A549 treated with dexamethasone at 1 μM for 4 hours (cell line): ENCODE results near the gene C10orf62. TPM values are rescaled to one million over a fixed set of nuclear protein-coding genes. Genes with fewer than 3 reads are reported as not detected.

Experiments
- total RNA-seq: library from RNA; stranded (reverse); fragments of 200-300 nt; extraction: Qiagen RNA extraction; gene quantifications from 5 replicates; pipeline ENCODE4 v1.2.3, GENCODE V29; 2022

C10orf62 gene, protein sequence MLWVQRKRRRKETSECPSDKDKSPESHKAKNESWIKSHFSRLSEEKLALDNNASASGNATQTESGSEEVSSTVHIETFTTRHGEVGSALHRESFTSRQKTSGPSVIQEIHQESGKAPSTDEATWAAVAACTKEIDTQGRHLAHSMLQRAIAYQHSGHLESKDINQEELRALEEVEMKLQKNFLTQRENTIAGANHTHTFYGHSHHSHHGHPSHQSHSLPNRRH
- 0.07 to 0.20 TPM (median 0.11 TPM) in 4 of 5 replicates, not detected in the other for total RNA-seq

DNA sequence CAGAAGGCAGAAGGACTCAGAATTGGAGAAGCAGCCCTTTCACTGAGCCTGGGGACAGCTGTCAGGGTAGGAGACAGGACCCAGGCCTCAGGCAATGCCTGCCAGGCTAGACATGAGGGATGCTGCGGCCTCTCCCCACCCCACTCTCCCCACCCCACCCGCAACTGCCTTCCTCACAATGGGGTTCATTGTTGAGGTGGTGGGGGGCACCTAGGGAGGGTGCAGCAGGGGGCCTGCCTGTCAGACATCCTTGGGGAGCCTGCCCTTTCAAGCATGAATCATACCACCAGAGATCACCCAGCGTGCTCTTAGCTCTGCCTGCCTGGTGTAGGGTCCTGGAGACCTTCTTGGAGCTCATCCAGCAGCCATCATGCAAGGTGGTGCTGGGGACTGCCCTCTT, at the start of gene C10orf62:
Gene C10orf62 (plus strand): TSS at position 243 of the 400 bp plus-strand sequence. CDS start 177 bp downstream, outside the sequence.

DNA sequence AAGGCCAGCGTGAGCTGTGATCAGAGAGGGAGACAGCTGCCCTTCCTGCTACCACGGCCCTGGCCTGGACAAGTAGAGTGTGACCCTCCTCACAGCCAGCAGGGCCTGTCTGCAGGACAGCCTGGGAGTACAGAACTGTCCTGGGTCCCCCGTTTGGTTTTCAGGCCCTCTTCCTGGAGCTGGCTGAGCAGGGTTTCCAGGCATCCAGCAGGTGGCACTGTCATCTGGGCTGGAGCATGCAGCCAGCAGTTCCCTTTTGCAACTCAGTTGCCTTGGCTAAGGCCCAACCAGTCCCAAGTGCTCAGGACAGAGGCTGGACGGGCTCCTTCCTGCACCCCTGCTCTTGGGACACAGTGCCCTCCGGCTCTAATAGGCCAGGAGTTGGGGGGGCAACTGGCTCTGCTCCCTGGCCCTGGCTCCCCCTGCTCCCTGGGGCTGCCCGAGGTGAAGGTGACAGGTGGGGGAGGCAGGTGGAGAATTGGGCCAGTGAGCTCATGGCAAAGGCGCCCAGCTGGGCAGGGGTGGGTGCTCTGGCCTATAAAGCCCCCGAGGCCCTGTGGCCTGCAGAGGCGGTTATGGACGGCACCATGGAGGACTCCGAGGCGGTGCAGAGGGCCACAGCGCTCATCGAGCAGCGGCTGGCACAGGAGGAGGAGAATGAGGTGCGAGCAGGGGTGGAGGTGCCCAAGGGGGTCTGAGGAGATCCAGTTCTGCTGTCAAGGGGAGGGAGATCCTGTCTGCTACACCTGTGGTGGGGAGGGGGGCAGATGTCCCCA, 17.1 kb upstream of the C10orf62 start, which contains the start of gene ANKRD2:
Gene ANKRD2 (plus strand): TSS at position 566 of the 776 bp plus-strand sequence. CDS start 10 bp downstream, at position 576.

DNA sequence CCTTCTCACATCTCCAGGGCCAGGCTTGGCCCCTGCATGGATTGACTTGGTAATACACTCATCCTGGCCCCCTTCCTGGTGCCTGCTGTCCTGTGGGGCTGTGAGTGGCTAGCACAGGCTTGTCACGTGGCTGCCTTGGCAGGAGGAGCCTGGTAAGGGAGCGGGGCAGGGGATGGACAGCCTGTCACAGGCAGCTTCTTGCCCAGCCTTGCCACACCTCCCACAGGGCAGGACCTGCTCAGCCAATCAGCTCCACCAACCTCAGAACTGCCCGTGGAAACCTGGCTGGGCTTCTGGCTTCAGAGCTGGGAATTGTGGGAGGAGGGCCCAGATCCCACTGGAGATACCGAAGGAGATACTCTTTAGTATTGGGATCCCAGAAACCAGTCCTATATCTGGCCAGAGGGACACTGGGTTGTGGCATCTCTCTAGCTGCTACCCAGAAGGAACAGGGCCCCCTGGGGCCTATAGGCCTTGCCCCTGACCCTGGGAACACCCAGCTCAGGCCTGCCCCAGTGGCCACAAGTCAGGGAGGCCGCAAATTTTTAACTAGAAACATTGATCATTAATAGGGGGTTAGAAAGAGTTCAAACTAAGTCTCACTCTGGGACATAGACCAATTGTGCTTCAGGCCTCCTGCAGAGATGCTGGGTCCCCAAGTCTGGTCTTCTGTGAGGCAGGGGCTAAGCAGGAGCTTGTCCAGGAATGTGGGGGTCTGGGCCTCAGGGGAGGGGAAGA, 5.3 kb upstream of the C10orf62 start, which contains the start of gene HOGA1:
Gene HOGA1 (plus strand): TSS at position 330 of the 738 bp plus-strand sequence. CDS start 315 bp downstream, at position 645.

DNA sequence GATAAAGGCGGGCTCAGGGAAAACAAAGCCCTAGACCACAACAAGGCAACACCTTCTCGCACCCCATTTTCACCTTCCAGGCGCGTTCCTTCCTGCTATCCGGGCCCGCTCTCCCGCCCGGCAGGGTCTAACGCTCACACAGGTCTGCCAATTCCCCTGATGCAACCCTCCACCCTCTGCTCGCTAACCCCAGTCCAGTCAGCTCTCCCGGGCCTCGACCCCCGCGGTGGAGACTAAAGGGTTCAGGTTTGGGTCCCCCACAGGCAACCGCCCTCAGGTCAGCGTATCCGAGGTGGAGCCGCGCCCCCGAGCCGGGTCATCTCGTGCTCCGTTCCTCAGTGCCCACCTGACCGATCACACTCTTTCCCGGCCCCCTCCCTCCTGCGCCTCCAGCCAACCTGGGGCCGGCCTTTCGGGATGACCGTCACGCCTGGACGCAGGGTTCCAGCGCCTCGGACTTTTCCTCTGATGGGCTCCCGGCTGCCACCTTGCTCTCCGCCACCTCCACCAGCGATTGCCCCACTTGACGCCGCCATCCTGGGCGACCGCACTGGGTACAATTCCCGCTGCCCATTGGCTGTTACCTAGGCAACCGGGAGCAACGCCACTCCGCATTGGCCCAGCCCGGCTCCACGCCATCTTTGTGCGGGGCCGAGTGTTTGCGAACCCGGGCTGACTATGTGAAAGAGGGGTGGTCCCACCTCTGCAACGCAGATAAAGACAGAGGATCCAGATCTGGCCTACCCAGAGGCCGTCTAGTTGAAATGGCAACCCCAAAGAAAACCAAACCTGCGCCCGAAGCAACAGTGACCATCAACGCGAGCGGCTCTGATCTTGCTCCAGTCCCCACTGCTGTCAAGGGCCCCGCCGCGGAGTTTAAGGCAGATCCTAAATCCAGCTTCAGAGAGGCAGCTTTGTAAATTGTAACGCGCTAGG, 43.7 kb downstream of the C10orf62 start, which contains the start of gene MORN4:
Gene MORN4 (minus strand): TSS at position 552 of the 936 bp plus-strand sequence. CDS start 13,847 bp downstream, outside the sequence.

DNA sequence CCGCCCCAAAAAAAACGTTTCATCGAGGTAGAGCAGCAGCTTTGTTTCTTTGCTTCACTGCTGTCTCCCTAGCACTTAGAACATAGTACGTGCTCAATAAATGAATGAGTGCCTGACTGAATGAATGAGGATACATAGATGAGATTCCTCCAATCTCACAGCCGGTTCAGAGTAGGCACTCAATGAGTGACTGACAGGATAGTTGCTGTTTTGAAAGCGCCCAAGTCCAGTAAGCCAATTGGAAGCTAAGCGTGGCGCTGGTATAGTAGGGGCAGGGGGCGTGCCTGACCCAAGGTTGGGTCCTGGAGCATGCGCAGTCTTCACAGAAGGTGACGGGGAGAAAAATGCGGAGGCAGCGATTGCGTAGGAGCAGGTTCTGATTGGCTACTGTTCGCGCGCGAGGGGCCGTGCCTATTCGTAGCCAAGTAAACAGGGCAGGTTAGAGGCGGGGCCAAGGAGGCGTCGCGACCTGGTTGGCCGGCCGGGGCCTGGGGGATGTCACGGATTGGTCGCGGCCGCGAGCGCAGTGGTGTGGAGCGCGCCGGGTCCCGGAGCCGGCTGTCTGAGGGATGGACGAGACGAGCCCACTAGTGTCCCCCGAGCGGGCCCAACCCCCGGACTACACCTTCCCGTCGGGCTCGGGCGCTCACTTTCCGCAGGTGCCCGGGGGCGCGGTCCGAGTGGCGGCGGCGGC, 50.8 kb downstream of the C10orf62 start, which contains the start of gene PI4K2A:
Gene PI4K2A (plus strand): TSS at position 498 of the 694 bp plus-strand sequence. CDS start 72 bp downstream, at position 570.

Other genes with a start within 250 kb of the C10orf62 start
- gene RRP12, start 188.4 kb upstream of the C10orf62 start, total RNA-seq = 48.0 to 60.9 TPM (median 57.2 TPM) in 5 replicates
- gene PGAM1, start 163.5 kb upstream of the C10orf62 start, total RNA-seq = 546 to 577 TPM (median 553 TPM) in 5 replicates
- gene EXOSC1, start 143.7 kb upstream of the C10orf62 start, total RNA-seq = 49.3 to 58.3 TPM (median 52.8 TPM) in 5 replicates
- 44.2 to 57.1 TPM (median 56.5 TPM) in 5 replicates for gene ZDHHC16, start 143.5 kb upstream of the C10orf62 start, total RNA-seq
- gene MMS19, start 91.3 kb upstream of the C10orf62 start, total RNA-seq = 35.9 to 53.6 TPM (median 52.1 TPM) in 5 replicates
- gene UBTD1, start 90.8 kb upstream of the C10orf62 start, total RNA-seq = 15.6 to 19.5 TPM (median 19.2 TPM) in 5 replicates
- gene ANKRD2, start 16.9 kb upstream of the C10orf62 start, total RNA-seq = 4.6 to 8.7 TPM (median 7.4 TPM) in 5 replicates
- 1.9 to 3.2 TPM (median 2.3 TPM) in 5 replicates for gene HOGA1, start 5.3 kb upstream of the C10orf62 start, total RNA-seq
- gene MORN4, start 43.8 kb downstream of the C10orf62 start, total RNA-seq = 5.8 to 7.0 TPM (median 6.4 TPM) in 5 replicates
- gene PI4K2A, start 51.0 kb downstream of the C10orf62 start, total RNA-seq = 18.7 to 22.7 TPM (median 22.0 TPM) in 5 replicates
- gene AVPI1, start 97.5 kb downstream of the C10orf62 start, total RNA-seq = 89.7 to 121 TPM (median 111 TPM) in 5 replicates
- 43.9 to 56.2 TPM (median 51.1 TPM) in 5 replicates for gene MARVELD1, start 124.0 kb downstream of the C10orf62 start, total RNA-seq
- 17.5 to 22.0 TPM (median 20.7 TPM) in 5 replicates for gene ZFYVE27, start 147.4 kb downstream of the C10orf62 start, total RNA-seq
- 2.1 to 3.4 TPM (median 3.3 TPM) in 5 replicates for gene SFRP5, start 182.3 kb downstream of the C10orf62 start, total RNA-seq